Uterus (tissue), 4 donors: ENCODE measurements around the gene CDC34. TPM values are rescaled to one million over a fixed set of nuclear protein-coding genes. Genes with fewer than 3 reads are reported as not detected.

ENCODE experiments used
- DNase-seq, 2 donors: peaks; one replicate each; pipeline ENCODE4 v3.0.0-alpha.2; 2019 to 2020
- H3K27ac ChIP-seq, 2 donors: fragments of 200-600 bp; sonication (generic); 1 replicate in 1 of 2; 2 replicates in 1 of 2; pipeline ENCODE4 v1.5.1; 2016 to 2018
- H3K27me3 ChIP-seq, 2 donors: fragments of 200-600 bp; sonication (generic); one replicate each; pipeline ENCODE4 v1.5.1; 2018 to 2019; ENCODE audit warnings: control low read depth in 1 of 2
- H3K36me3 ChIP-seq, 2 donors: fragments of 200-600 bp; sonication (generic); one replicate each; pipeline ENCODE4 v1.5.1; 2019; ENCODE audit warnings: control low read depth in 1 of 2
- H3K4me1 ChIP-seq, 2 donors: fragments of 200-600 bp; sonication (generic); one replicate each; pipeline ENCODE4 v1.5.1; 2018 to 2019; ENCODE audit warnings: control low read depth in 1 of 2
- H3K4me3 ChIP-seq, 2 donors: fragments of 200-600 bp; sonication (generic); 1 replicate in 1 of 2; 2 replicates in 1 of 2; pipeline ENCODE4 v1.5.1; 2018 to 2019; ENCODE audit warnings: mild to moderate bottlenecking in 1 of 2
- H3K9me3 ChIP-seq, 2 donors: fragments of 200-600 bp; sonication (generic); one replicate each; pipeline ENCODE4 v1.5.1; 2019; ENCODE audit warnings: control low read depth in 1 of 2
- CTCF ChIP-seq, 4 experiments: fragments of 200-600 bp in 2 of 4; fragments of 450-650 bp in 2 of 4; sonication (generic) in 2 of 4; IDR thresholded peaks; one replicate each; pipeline ENCODE4 v1.5.1; 2016 to 2019; ENCODE audit warnings: antibody characterized with exemption in 4 of 4, mild to moderate bottlenecking in 2 of 4, moderate library complexity in 1 of 4
- POLR2A ChIP-seq, 2 donors: fragments of 450-650 bp; IDR thresholded peaks; one replicate each; pipeline ENCODE4 v1.6.1; 2016; ENCODE audit warnings: antibody characterized with exemption in 2 of 2, mild to moderate bottlenecking in 1 of 2, moderate library complexity in 1 of 2
- intact Hi-C: fragments of 100-400 bp; cut with DNase I; formaldehyde crosslinking; loops from one replicate; pipeline ENCODE4 v1.15.1; 2023; ENCODE audit warnings: low total_unique reads
- total RNA-seq, 4 donors: library from RNA; depleted of rRNA in 3 of 4; stranded (reverse); fragments of >200 nt in 3 of 4; gene quantifications; one replicate each; pipeline versions ENCODE4 v1.1.0 to v1.2.4, GENCODE V29; 2014 to 2023
- donor health status: DM: yes; HTN: yes; CAD: no.

CDC34 gene
- total RNA-seq, 4 donors from 2014 or later, result 44.4 to 459 (median 101) TPM

- Histone ChIP-seq H3K36me3 (no peaks in the 10 kb centered on the region), H3K27ac (no peak overlapping the region), H3K4me1 (no peaks in the 10 kb centered on the region), H3K9me3 (no peaks in the 10 kb centered on the region), H3K4me3 (no peak overlapping the region), H3K27me3 (peaks cover 4% of the 10 kb centered on the region in 2 donors)
- DNase-seq, result no peak
- intact Hi-C loops, result no loop called here
- no peak for TF ChIP-seq CTCF (IDR thresholded peaks at IDR 0.05)
- TF ChIP-seq POLR2A (IDR thresholded peaks at IDR 0.05), result no peak
Measured at GRCh38 chr19:491146-491741, 40.3 kb upstream of the CDC34 start.

- peaks cover 5 to 6% of the 10 kb centered on the region in 2 donors for H3K27me3 ChIP-seq
- DNase-seq, result no peak
- H3K36me3 ChIP-seq, result no peaks in the 10 kb centered on the region
- no peak for TF ChIP-seq CTCF (IDR thresholded peaks at IDR 0.05)
- TF ChIP-seq POLR2A (IDR thresholded peaks at IDR 0.05), result no peak
- H3K27ac ChIP-seq, result no peak overlapping the region
- H3K9me3 ChIP-seq, result no peaks in the 10 kb centered on the region
- H3K4me1 ChIP-seq, result no peaks in the 10 kb centered on the region
- no peak overlapping the region for H3K4me3 ChIP-seq
- intact Hi-C loops, result no loop called here
Measured at GRCh38 chr19:492091-492531, 39.4 kb upstream of the CDC34 start.

GRCh38 chr19:493391-494170 is 38.0 kb upstream of the CDC34 start:
- no peak overlapping the region for H3K27ac ChIP-seq
- no peaks in the 10 kb centered on the region for H3K36me3 ChIP-seq
- H3K4me3 ChIP-seq, result no peak overlapping the region
- intact Hi-C loops, result no loop called here
- TF ChIP-seq CTCF (IDR thresholded peaks at IDR 0.05) (no peak), POLR2A (IDR thresholded peaks at IDR 0.05) (no peak)
- DNase-seq, result no peak
- H3K4me1 ChIP-seq, result no peaks in the 10 kb centered on the region
- H3K27me3 ChIP-seq, result peaks cover 12 to 16% of the 10 kb centered on the region in 2 donors
- no peaks in the 10 kb centered on the region for H3K9me3 ChIP-seq

- H3K36me3 ChIP-seq, result no peaks in the 10 kb centered on the region
- no peak overlapping the region for H3K4me3 ChIP-seq
- peaks cover 12 to 24% of the 10 kb centered on the region in 2 donors for H3K27me3 ChIP-seq
- no peaks in the 10 kb centered on the region for H3K9me3 ChIP-seq
- no peak for DNase-seq
- TF ChIP-seq CTCF (IDR thresholded peaks at IDR 0.05) (no peak), POLR2A (IDR thresholded peaks at IDR 0.05) (no peak)
- no peaks in the 10 kb centered on the region for H3K4me1 ChIP-seq
- H3K27ac ChIP-seq, result no peak overlapping the region
- intact Hi-C loops, result no loop called here
Measured at GRCh38 chr19:494171-495080, 37.1 kb upstream of the CDC34 start.
